ENCODE results near the gene MC1R.

Gene MC1R

DNA sequence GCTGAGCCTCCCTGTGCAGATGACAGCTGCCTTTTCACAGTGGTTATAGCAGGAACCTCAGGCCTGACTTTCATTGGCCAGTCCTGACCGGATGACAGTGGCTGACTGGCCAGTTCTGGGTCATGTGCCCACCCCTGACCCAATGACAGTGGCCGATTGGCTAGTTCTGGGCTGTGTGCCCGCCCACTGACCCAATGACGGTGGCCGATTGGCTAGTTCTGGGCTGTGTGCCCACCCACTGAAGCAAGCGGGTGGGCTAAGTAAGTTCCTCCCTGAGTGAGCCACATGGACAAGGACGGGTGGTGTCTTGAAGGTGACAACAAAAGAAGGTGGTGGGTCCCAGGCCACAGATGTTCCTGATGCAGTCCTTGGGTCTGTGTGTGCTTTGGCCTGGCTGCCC, 39.4 kb downstream of the MC1R start:
- no peak for TF ChIP-seq ZFX (IDR thresholded peaks at IDR 0.05; ENCODE audit: borderline replicate concordance)
- TF ChIP-seq, protein P1, sequence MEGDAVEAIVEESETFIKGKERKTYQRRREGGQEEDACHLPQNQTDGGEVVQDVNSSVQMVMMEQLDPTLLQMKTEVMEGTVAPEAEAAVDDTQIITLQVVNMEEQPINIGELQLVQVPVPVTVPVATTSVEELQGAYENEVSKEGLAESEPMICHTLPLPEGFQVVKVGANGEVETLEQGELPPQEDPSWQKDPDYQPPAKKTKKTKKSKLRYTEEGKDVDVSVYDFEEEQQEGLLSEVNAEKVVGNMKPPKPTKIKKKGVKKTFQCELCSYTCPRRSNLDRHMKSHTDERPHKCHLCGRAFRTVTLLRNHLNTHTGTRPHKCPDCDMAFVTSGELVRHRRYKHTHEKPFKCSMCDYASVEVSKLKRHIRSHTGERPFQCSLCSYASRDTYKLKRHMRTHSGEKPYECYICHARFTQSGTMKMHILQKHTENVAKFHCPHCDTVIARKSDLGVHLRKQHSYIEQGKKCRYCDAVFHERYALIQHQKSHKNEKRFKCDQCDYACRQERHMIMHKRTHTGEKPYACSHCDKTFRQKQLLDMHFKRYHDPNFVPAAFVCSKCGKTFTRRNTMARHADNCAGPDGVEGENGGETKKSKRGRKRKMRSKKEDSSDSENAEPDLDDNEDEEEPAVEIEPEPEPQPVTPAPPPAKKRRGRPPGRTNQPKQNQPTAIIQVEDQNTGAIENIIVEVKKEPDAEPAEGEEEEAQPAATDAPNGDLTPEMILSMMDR (IDR thresholded peaks at IDR 0.05), result no peak
- no peak overlapping the region; the same call in 1 of the 2 replicates for H3K27ac ChIP-seq

- H3K27ac ChIP-seq, result no peak overlapping the region
- no peak for TF ChIP-seq ZFX (IDR thresholded peaks at IDR 0.05; ENCODE audit: borderline replicate concordance)
- TF ChIP-seq, protein P1 (IDR thresholded peaks at IDR 0.05), result no peak
Measured at GRCh38 chr16:89958596-89958995, 39.9 kb downstream of the MC1R start.

GRCh38 chr16:89960966-89961365, 42.3 kb downstream of the MC1R start:
- TF ChIP-seq, protein P1 (IDR thresholded peaks at IDR 0.05), result no peak
- TF ChIP-seq ZFX (IDR thresholded peaks at IDR 0.05; ENCODE audit: borderline replicate concordance), result no peak
- no peak overlapping the region for H3K27ac ChIP-seq

DNA sequence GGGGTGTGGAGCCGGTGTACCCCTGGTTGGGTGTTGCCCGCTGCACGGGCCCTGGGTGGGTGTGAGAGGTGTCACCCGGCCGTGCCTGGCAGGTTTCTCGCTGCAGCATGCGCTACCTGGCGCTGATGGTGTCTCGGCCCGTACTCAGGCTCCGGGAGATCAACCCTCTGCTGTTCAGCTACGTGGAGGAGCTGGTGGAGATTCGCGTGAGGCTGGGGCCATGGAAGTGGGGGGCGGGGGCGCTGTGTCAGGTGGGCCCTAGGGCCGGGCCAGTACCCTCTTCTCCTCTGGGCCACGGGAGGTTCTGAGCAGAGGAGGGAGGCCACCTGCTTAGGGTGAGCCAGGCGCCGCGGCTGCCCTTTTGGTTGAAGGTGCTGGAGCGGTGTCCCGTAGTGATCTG, 43.3 kb downstream of the MC1R start:
- no peak overlapping the region for H3K27ac ChIP-seq
- TF ChIP-seq ZFX (IDR thresholded peaks at IDR 0.05; ENCODE audit: borderline replicate concordance), result no peak
- TF ChIP-seq, protein P1 (IDR thresholded peaks at IDR 0.05), result no peak

DNA sequence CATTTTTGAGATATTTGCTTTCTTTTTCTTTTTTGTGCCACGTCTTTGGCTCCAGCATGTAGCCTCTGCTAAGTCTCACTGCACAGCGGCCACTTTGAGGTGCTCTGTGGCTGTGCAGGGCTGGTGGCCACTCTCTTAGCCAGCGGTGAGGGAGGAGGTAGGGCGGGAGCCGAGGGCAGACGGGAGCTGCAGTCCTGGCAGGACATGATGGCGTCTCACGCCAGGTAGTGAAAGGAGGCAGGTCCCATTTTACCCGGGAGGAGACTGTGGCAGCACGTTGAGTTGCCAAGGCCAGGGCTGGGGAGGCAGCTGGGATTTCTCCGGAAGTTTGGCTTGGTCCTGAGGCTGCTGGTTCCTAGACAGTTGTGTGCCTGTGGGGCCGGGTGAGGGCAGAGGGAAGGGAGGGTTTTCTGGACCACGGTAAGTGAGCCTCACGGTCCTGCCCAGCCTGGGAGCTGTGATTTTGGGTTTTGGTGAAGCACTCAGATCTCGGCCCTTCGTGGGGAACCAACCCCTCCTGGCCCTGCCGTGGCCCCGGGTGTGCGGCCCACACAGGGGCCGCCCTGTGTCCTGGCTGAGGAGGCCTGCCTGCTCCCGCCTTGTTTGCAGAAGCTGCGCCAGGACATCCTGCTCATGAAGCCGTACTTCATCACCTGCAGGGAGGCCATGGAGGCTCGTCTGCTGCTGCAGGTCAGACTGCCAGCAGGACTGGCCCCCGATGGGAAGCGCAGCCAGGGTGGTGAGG, 44.3 kb downstream of the MC1R start:
- no peak for TF ChIP-seq ZFX (IDR thresholded peaks at IDR 0.05; ENCODE audit: borderline replicate concordance)
- TF ChIP-seq, protein P1 (IDR thresholded peaks at IDR 0.05), result no peak
- no peak overlapping the region for H3K27ac ChIP-seq

- no peak for TF ChIP-seq ZFX (IDR thresholded peaks at IDR 0.05; ENCODE audit: borderline replicate concordance)
- TF ChIP-seq, protein P1 (IDR thresholded peaks at IDR 0.05), result no peak
- H3K27ac ChIP-seq, result no peak overlapping the region
Measured at GRCh38 chr16:89964201-89964600, 45.5 kb downstream of the MC1R start.

DNA sequence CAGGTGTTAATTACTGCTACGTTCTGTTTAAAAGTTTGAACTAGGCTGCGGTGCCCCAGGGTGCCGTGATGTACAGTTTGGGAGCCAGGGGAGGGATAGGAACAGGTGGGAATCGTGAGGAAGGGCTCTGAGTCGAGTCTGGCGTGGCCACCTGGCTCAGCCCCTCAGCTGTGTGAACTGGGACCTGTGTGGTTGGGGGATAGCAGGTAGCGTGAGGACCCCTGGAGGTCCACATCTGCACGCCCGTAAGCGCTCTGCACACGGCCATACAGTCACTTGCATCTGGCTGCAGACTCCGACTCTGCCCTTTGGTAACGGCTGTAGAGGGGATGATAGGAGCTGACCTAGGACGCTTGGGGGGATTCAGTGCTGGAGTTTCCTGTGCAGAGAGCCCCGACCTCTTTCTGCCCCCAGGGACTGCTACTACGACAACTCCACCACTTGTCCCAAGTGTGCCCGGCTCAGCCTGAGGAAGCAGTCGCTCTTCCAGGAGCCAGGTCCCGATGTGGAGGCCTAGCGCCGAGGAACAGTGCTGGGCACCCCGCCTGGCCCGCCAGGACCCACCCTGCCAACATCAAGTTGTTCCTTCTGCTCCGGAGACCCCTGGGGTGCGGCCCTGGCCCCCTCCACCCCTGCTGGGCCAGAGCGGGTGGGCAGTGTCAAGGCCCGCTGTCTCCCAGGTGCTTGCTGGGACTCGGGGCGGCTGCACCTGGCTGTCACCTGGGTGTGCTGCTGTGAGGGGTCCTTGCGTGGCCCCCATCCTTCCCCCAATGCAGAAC, 47.0 kb downstream of the MC1R start:
- no peak overlapping the region for H3K27ac ChIP-seq
- TF ChIP-seq, protein P1 (IDR thresholded peaks at IDR 0.05), result no peak
- no peak for TF ChIP-seq ZFX (IDR thresholded peaks at IDR 0.05; ENCODE audit: borderline replicate concordance)
